ENCODE measurements around the gene MSL2.
"Not testable (repeated sequence)": the region's sequence is repeated elsewhere in the genome, so short reads cannot be mapped to it uniquely, and the experiment has no call there.

MSL2 gene

DNA sequence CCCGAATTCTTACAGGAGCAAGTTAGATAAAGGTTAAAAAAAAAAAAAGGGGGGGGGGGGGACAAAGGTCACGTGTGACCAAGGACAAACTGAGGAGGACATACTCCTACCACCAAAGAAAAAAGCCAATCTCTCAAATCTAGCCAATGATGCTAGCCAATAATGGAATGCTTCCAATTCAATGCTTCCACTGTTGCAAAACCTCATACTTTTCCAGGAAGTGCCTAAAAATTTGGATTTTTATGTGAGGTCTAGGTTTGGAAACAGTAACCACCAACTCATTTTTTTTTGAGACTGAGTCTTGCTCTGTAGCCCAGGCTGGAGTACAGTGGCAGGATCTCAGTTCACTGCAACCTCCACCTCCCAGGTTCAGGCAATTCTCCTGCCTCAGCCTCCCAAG is 11.4 kb downstream of the MSL2 start:
- TF ChIP-seq, protein P1, sequence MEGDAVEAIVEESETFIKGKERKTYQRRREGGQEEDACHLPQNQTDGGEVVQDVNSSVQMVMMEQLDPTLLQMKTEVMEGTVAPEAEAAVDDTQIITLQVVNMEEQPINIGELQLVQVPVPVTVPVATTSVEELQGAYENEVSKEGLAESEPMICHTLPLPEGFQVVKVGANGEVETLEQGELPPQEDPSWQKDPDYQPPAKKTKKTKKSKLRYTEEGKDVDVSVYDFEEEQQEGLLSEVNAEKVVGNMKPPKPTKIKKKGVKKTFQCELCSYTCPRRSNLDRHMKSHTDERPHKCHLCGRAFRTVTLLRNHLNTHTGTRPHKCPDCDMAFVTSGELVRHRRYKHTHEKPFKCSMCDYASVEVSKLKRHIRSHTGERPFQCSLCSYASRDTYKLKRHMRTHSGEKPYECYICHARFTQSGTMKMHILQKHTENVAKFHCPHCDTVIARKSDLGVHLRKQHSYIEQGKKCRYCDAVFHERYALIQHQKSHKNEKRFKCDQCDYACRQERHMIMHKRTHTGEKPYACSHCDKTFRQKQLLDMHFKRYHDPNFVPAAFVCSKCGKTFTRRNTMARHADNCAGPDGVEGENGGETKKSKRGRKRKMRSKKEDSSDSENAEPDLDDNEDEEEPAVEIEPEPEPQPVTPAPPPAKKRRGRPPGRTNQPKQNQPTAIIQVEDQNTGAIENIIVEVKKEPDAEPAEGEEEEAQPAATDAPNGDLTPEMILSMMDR (IDR thresholded peaks at IDR 0.05; ENCODE audit: control insufficient read depth, insufficient read depth, low read depth, low read length, missing control alignments): no peak
- H3K4me3 ChIP-seq (ENCODE audit: control insufficient read depth, low read depth, low read length): no peak overlapping the region
- DNase-seq (ENCODE audit: low read depth): no peak

GRCh38 chr3:136181741-136182140 is 14.4 kb downstream of the MSL2 start:
- no peak overlapping the region for H3K4me3 ChIP-seq (ENCODE audit: control insufficient read depth, low read depth, low read length)
- no peak for DNase-seq (ENCODE audit: low read depth)
- TF ChIP-seq, protein P1 (IDR thresholded peaks at IDR 0.05; ENCODE audit: control insufficient read depth, insufficient read depth, low read depth, low read length, missing control alignments): no peak

GRCh38 chr3:136177876-136178275 is 18.3 kb downstream of the MSL2 start:
- DNase-seq (ENCODE audit: low read depth): no peak
- TF ChIP-seq, protein P1 (IDR thresholded peaks at IDR 0.05; ENCODE audit: control insufficient read depth, insufficient read depth, low read depth, low read length, missing control alignments): no peak

DNA sequence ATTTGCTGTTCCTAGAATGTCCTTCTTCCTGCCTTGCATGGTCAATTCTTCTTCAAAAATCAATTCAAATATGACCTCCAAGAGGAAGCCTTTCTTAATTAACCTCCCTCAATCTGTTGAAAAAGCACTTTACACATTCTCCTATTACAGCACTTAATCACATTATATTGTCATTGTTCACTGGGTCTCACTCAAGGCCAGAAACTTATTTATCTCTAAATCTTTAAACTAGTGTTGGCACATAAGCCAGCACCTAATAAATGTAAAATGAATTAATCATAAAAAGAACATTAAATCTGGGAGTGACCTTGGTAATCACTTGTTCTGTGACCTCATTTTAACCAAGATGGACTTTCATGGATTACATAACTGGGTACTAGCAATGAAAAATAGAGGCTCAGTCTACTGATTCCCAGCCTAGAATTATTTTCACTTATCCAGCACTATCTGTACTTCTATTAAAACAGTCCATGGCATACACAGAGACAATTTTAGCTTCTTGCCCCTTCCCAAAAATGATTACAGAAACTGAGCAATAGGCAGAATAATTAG is 22.1 kb downstream of the MSL2 start:
- TF ChIP-seq, protein P1 (IDR thresholded peaks at IDR 0.05; ENCODE audit: control insufficient read depth, insufficient read depth, low read depth, low read length, missing control alignments): no peak
- DNase-seq (ENCODE audit: low read depth): no peak
- no peak overlapping the region for H3K4me3 ChIP-seq (ENCODE audit: control insufficient read depth, low read depth, low read length)

More at GRCh38 chr3:136177876-136178275, 18.3 kb downstream of the MSL2 start:
- H3K4me3 ChIP-seq (ENCODE audit: control insufficient read depth, low read depth, low read length): no peak overlapping the region

DNA sequence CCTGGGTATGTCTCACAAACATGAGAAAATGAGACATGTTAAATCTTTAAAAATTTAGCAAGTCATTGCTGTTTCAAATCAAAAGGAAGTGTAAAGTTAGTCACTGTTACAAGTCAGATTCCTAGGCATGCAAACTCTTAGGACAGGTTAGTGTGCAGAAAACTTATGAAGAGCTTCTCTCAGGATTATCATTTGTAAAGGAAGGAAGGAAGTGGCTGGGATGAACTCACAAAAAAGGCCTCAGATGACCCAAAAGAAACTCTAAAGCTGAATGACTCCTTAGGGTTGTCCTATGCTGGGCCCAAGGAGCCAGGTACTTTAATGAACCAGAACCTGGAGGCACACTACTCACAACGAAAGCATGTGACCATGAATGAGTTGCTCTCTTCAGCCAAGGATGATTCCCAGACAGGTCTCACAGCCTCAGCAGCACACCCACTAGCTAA is 25.0 kb downstream of the MSL2 start:
- TF ChIP-seq, protein P1 (IDR thresholded peaks at IDR 0.05; ENCODE audit: control insufficient read depth, insufficient read depth, low read depth, low read length, missing control alignments): no peak
- no peak for DNase-seq (ENCODE audit: low read depth)
- no peak overlapping the region for H3K4me3 ChIP-seq (ENCODE audit: control insufficient read depth, low read depth, low read length)

- DNase-seq (ENCODE audit: low read depth); H3K4me3 ChIP-seq (ENCODE audit: control insufficient read depth, low read depth, low read length): not testable (repeated sequence)
Observed at GRCh38 chr3:136168236-136168635, 27.9 kb downstream of the MSL2 start.

DNA sequence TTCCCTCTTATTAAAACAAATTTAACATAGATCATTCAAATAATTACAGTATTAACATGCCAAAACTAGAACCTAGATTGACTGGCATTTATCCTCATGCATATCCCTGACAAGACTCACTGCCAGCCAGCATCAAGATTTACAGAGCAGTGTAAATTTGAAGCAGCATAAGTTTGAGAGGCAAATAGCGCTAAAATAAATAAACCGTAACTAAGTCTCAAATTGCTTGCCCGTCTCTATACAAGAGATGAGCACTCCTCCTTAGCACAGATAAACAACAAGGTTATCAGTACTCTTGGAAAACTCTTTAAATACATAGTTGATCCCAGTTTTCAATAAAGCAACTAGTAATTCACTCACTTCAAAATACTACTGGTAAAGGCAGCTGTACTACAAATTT is 29.6 kb downstream of the MSL2 start:
- TF ChIP-seq, protein P1 (IDR thresholded peaks at IDR 0.05; ENCODE audit: control insufficient read depth, insufficient read depth, low read depth, low read length, missing control alignments): no peak
- no peak overlapping the region for H3K4me3 ChIP-seq (ENCODE audit: control insufficient read depth, low read depth, low read length)
- no peak for DNase-seq (ENCODE audit: low read depth)

DNA sequence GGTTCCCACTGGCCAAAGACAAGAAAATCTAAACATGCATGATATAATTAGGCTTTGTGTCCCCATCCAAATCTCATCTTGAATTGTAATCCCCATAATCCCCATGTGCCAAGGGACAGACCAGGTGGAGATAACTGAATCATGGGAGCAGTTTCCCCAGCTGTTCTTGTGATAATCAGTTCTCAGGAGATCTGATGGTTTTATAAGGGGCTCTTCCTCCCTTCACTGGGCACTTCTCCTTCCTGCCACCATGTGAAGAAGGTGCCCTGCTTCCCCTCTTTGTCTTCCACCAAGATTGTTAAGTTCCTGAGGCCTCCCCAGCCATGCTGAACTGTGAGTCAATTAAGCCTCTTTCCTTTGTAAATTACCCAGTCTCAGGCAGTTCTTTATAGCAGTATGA is 32.5 kb downstream of the MSL2 start:
- not testable (repeated sequence) for DNase-seq (ENCODE audit: low read depth); H3K4me3 ChIP-seq (ENCODE audit: control insufficient read depth, low read depth, low read length)

All from AG09309 (cell line).